D341Med (cell line): ENCODE data around the gene ERO1A.
"Not testable (repeated sequence)": the region's sequence is repeated elsewhere in the genome, so short reads cannot be mapped to it uniquely, and the experiment has no call there.

Source experiments
- DNase-seq: peaks from one replicate; pipeline ENCODE4 v3.0.0; 2012; ENCODE audit warnings: low spot score

Gene ERO1A

GRCh38 chr14:52695481-52696091 is at the start of gene ERO1A:
Gene ERO1A, minus strand, starts transcription at chr14:52695558. Its CDS starts 77 bp downstream, at chr14:52695481.
- DNase-seq, result peak; percentile 87

GRCh38 chr14:52741865-52742264 is 46.5 kb upstream of the ERO1A start:
- no peak for DNase-seq

- no peak for DNase-seq
Observed at GRCh38 chr14:52740751-52741150, 45.4 kb upstream of the ERO1A start.

GRCh38 chr14:52738409-52738808 is 43.1 kb upstream of the ERO1A start:
- no peak for DNase-seq

- no peak for DNase-seq
Observed at GRCh38 chr14:52735921-52736489, 40.6 kb upstream of the ERO1A start.

- no peak for DNase-seq
Observed at GRCh38 chr14:52733824-52734223, 38.5 kb upstream of the ERO1A start.

- no peak for DNase-seq
Observed at GRCh38 chr14:52730709-52731111, 35.4 kb upstream of the ERO1A start.

GRCh38 chr14:52729925-52730708 is 34.8 kb upstream of the ERO1A start, which contains the start of gene STYX:
Gene STYX, plus strand, starts transcription at chr14:52730166. Its CDS starts 309 bp downstream, at chr14:52730475.
- DNase-seq, result peak; percentile 97

- no peak for DNase-seq
Observed at GRCh38 chr14:52729585-52729924, 34.2 kb upstream of the ERO1A start.

- DNase-seq, result not testable (repeated sequence)
Observed at GRCh38 chr14:52729035-52729434, 33.7 kb upstream of the ERO1A start.

- DNase-seq, result not testable (repeated sequence)
Observed at GRCh38 chr14:52727509-52727908, 32.2 kb upstream of the ERO1A start.

GRCh38 chr14:52724360-52724644 is 28.9 kb upstream of the ERO1A start:
- DNase-seq, result no peak

GRCh38 chr14:52723514-52724359 is 28.4 kb upstream of the ERO1A start:
- no peak for DNase-seq

- DNase-seq, result no peak
Observed at GRCh38 chr14:52716155-52716554, 20.8 kb upstream of the ERO1A start.

- no peak for DNase-seq
Observed at GRCh38 chr14:52711666-52712065, 16.3 kb upstream of the ERO1A start.

GRCh38 chr14:52706724-52707706 is 11.7 kb upstream of the ERO1A start, which contains the start of gene PSMC6:
Gene PSMC6, plus strand, starts transcription at chr14:52707200. Its CDS starts 20 bp downstream, at chr14:52707220.
- DNase-seq, result peak; percentile 97

- DNase-seq, result no peak
Observed at GRCh38 chr14:52706286-52706685, 10.9 kb upstream of the ERO1A start.

- DNase-seq, result no peak
Observed at GRCh38 chr14:52703664-52704063, 8.3 kb upstream of the ERO1A start.

- no peak for DNase-seq
Observed at GRCh38 chr14:52703225-52703624, 7.9 kb upstream of the ERO1A start.

- no peak for DNase-seq
Observed at GRCh38 chr14:52701223-52701622, 5.9 kb upstream of the ERO1A start.

GRCh38 chr14:52700701-52701172 is 5.4 kb upstream of the ERO1A start:
- DNase-seq, result no peak
